HepG2 (cell line): ENCODE data around the gene TNFSF12. TPM values are rescaled to one million over a fixed set of nuclear protein-coding genes. Genes with fewer than 3 reads are reported as not detected.

ENCODE experiments used
- ARNT2 ChIP-seq: sonication (generic); formaldehyde crosslinking; IDR thresholded peaks from 2 replicates; pipeline ENCODE4 v1.8.0; 2022; ENCODE audit warnings: mild to moderate bottlenecking, low read depth, missing genetic modification reagents, moderate library complexity
- CREB3 ChIP-seq: sonication (generic); formaldehyde crosslinking; IDR thresholded peaks from 2 replicates; pipeline ENCODE4 v1.5.0; 2020; ENCODE audit warnings: missing genetic modification reagents
- HOXA9 ChIP-seq: sonication (generic); formaldehyde crosslinking; IDR thresholded peaks from 2 replicates; pipeline ENCODE4 v1.8.1; 2022; ENCODE audit warnings: missing genetic modification reagents, mild to moderate bottlenecking, moderate library complexity, borderline replicate concordance
- KDM5A ChIP-seq: fragments of 200-600 bp; sonication (generic); IDR thresholded peaks from 2 replicates; pipeline ENCODE4 v1.7.0; 2018; ENCODE audit warnings: antibody characterized with exemption, mild to moderate bottlenecking, low read length, borderline replicate concordance
- NCOA1 ChIP-seq: sonication (generic); formaldehyde crosslinking; IDR thresholded peaks from 2 replicates; pipeline ENCODE4 v1.9.0; 2021; ENCODE audit warnings: missing genetic modification reagents
- NCOA2 ChIP-seq: sonication (generic); formaldehyde crosslinking; IDR thresholded peaks from 2 replicates; pipeline ENCODE4 v1.8.0; 2022; ENCODE audit warnings: inconsistent platforms
- NFKB2 ChIP-seq: sonication (generic); formaldehyde crosslinking; IDR thresholded peaks from 2 replicates; pipeline ENCODE4 v1.4.0; 2020; ENCODE audit warnings: missing genetic modification reagents, borderline replicate concordance
- PAWR ChIP-seq: sonication (generic); formaldehyde crosslinking; IDR thresholded peaks from 2 replicates; pipeline ENCODE4 v1.4.0; 2020; ENCODE audit warnings: missing genetic modification reagents, mild to moderate bottlenecking, borderline replicate concordance
- RFX3 ChIP-seq: IDR thresholded peaks from 2 replicates; pipeline ENCODE4 v1.6.1; 2016; ENCODE audit warnings: missing biosample characterization, missing genetic modification reagents
- RFXANK ChIP-seq: IDR thresholded peaks from 2 replicates; pipeline ENCODE4 v1.6.1; 2016
- SMARCE1 ChIP-seq: fragments of 450-650 bp; IDR thresholded peaks from 2 replicates; pipeline ENCODE4 v1.6.1; 2017; ENCODE audit warnings: borderline replicate concordance
- SNRNP70 ChIP-seq: fragments of 200-400 bp; formaldehyde crosslinking; IDR thresholded peaks from 2 replicates; pipeline ENCODE4 v1.6.1; 2017; ENCODE audit warnings: mild to moderate bottlenecking, low read depth, low read length, moderate library complexity
- SP1 ChIP-seq, 2 experiments: fragments of 450-650 bp in 1 of 2; sonication (generic) in 1 of 2; formaldehyde crosslinking in 1 of 2; IDR thresholded peaks; 2 replicates each; pipeline versions ENCODE4 v1.4.0 to v1.6.1; 2016 to 2020; ENCODE audit warnings: missing genetic modification reagents in 1 of 2
- SP5 ChIP-seq: IDR thresholded peaks from 2 replicates; pipeline ENCODE4 v1.6.1; 2016; ENCODE audit warnings: low read depth, borderline replicate concordance
- ZBTB14 ChIP-seq: sonication (generic); formaldehyde crosslinking; IDR thresholded peaks from 2 replicates; pipeline ENCODE4 v1.4.0; 2020; ENCODE audit warnings: missing genetic modification reagents
- ZBTB20 ChIP-seq: sonication (generic); formaldehyde crosslinking; IDR thresholded peaks from 2 replicates; pipeline ENCODE4 v1.8.1; 2023; ENCODE audit warnings: missing genetic modification reagents, low read depth, mild to moderate bottlenecking, borderline replicate concordance
- ZEB1 ChIP-seq: IDR thresholded peaks from 2 replicates; pipeline ENCODE4 v1.6.1; 2012; ENCODE audit warnings: mild to moderate bottlenecking, low read depth, inconsistent platforms; ENCODE audit not compliant: insufficient replicate concordance
- ZMYM3 ChIP-seq: sonication (generic); formaldehyde crosslinking; IDR thresholded peaks from 2 replicates; pipeline ENCODE4 v1.5.1; 2020; ENCODE audit warnings: mild to moderate bottlenecking, missing genetic modification reagents
- ZNF329 ChIP-seq: sonication (generic); formaldehyde crosslinking; IDR thresholded peaks from 2 replicates; pipeline ENCODE4 v1.9.0; 2021; ENCODE audit warnings: low read depth, mild to moderate bottlenecking, missing genetic modification reagents
- ZNF44 ChIP-seq: sonication (generic); formaldehyde crosslinking; IDR thresholded peaks from 2 replicates; pipeline ENCODE4 v1.5.1; 2020; ENCODE audit warnings: mild to moderate bottlenecking, missing genetic modification reagents
- ZNF446 ChIP-seq: sonication (generic); formaldehyde crosslinking; IDR thresholded peaks from 2 replicates; pipeline ENCODE4 v1.5.0; 2020; ENCODE audit warnings: mild to moderate bottlenecking, missing genetic modification reagents
- ZNF564 ChIP-seq: sonication (generic); formaldehyde crosslinking; IDR thresholded peaks from 2 replicates; pipeline ENCODE4 v1.8.1; 2023; ENCODE audit warnings: mild to moderate bottlenecking, missing genetic modification reagents
- ZNF589 ChIP-seq: sonication (generic); formaldehyde crosslinking; conservative IDR thresholded peaks from 2 replicates; pipeline ENCODE4 v1.8.0; 2022; ENCODE audit warnings: mild to moderate bottlenecking, moderate library complexity, missing genetic modification reagents
- ZNF616 ChIP-seq: sonication (generic); formaldehyde crosslinking; IDR thresholded peaks from 2 replicates; pipeline ENCODE4 v1.5.0; 2020; ENCODE audit warnings: low read depth, mild to moderate bottlenecking, missing genetic modification reagents
- polyA plus RNA-seq, 8 experiments: library from polyadenylated mRNA; depleted of rRNA in 3 of 8; stranded (reverse) in 7 of 8; unstranded in 1 of 8; fragments of >200 nt; fragmentation: Illumina TruSeq in 4 of 8; extraction: Trizol in 4 of 8; gene quantifications; 2 replicates each; pipeline versions ENCODE4 v1.2.1 to v1.2.3, GENCODE V29; 2011 to 2016; ENCODE audit warnings: low read depth in 4 of 8, missing spikeins in 1 of 8, mixed read lengths in 1 of 8; ENCODE audit not compliant: insufficient read depth in 1 of 8
- total RNA-seq, 5 experiments: library from RNA; depleted of rRNA; stranded (reverse); fragments of >200 nt; fragmentation: Illumina TruSeq; extraction: Trizol; gene quantifications; 2 replicates each; pipeline ENCODE4 v1.2.3, GENCODE V29; 2016; ENCODE audit warnings: low read depth in 1 of 5
- TF ChIP-seq, protein P1 (sequence below): sonication (generic); formaldehyde crosslinking; IDR thresholded peaks from 2 replicates; pipeline ENCODE4 v1.4.0; 2020; ENCODE audit warnings: missing genetic modification reagents
- TF ChIP-seq, protein P2 (sequence below): sonication (generic); formaldehyde crosslinking; IDR thresholded peaks from 2 replicates; pipeline ENCODE4 v1.8.1; 2023; ENCODE audit warnings: missing genetic modification reagents, mild to moderate bottlenecking, borderline replicate concordance

Gene TNFSF12
- total and polyA plus RNA-seq, 2 of the 13 experiments (the other 11 are each of a cell fraction or from before 2014, with no cell fraction given) = 0.93 to 7.2 TPM

DNA sequence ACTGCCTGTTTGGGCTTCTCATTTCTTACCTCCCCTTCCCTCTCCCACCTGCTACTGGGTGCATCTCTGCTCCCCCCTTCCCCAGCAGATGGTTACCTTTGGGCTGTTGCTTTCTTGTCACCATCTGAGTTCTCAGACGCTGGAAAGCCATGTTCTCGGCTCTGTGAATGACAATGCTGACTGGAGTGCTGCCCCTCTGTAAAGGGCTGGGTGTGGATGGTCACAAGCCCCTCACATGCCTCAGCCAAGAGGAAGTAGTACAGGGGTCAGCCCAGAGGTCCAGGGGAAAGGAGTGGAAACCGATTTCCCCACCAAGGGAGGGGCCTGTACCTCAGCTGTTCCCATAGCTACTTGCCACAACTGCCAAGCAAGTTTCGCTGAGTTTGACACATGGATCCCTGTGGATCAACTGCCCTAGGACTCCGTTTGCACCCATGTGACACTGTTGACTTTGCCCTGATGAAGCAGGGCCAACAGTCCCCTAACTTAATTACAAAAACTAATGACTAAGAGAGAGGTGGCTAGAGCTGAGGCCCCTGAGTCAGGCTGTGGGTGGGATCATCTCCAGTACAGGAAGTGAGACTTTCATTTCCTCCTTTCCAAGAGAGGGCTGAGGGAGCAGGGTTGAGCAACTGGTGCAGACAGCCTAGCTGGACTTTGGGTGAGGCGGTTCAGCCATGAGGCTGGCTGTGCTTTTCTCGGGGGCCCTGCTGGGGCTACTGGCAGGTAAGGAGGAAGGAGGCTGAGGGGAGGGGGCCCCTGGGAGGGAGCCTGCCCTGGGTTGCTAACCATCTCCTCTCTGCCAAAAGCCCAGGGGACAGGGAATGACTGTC is 30.4 kb downstream of the TNFSF12 start, which contains the start of gene CD68 (continued):
- TF ChIP-seq, protein P1, sequence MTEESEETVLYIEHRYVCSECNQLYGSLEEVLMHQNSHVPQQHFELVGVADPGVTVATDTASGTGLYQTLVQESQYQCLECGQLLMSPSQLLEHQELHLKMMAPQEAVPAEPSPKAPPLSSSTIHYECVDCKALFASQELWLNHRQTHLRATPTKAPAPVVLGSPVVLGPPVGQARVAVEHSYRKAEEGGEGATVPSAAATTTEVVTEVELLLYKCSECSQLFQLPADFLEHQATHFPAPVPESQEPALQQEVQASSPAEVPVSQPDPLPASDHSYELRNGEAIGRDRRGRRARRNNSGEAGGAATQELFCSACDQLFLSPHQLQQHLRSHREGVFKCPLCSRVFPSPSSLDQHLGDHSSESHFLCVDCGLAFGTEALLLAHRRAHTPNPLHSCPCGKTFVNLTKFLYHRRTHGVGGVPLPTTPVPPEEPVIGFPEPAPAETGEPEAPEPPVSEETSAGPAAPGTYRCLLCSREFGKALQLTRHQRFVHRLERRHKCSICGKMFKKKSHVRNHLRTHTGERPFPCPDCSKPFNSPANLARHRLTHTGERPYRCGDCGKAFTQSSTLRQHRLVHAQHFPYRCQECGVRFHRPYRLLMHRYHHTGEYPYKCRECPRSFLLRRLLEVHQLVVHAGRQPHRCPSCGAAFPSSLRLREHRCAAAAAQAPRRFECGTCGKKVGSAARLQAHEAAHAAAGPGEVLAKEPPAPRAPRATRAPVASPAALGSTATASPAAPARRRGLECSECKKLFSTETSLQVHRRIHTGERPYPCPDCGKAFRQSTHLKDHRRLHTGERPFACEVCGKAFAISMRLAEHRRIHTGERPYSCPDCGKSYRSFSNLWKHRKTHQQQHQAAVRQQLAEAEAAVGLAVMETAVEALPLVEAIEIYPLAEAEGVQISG = peak; percentile 77
- TF ChIP-seq ZMYM3 (CRISPR knock-in tag) (peak; percentile 17; the same call in 1 of the 2 replicates), ZNF564 (CRISPR knock-in tag) (no peak), ZNF616 (CRISPR knock-in tag) (0 out of 2 replicates have a peak, but pooled peaks have one; percentile 25), SMARCE1 (no peak), KDM5A (no peak), SP1 (IDR thresholded peaks at IDR 0.05) (no peak), SP1 (CRISPR knock-in tag; IDR thresholded peaks at IDR 0.05) (no peak; the same call in 1 of the 2 replicates), PAWR (CRISPR knock-in tag) (no peak), RFXANK (0 out of 2 replicates have a peak, but pooled peaks have one; percentile 66), ZNF589 (peak; percentile 86; the same call in 1 of the 2 replicates), ZNF44 (CRISPR knock-in tag) (peak; percentile 64), CREB3 (CRISPR knock-in tag) (no peak), HOXA9 (CRISPR knock-in tag) (0 out of 2 replicates have a peak, but pooled peaks have one; percentile 39), NFKB2 (CRISPR knock-in tag) (no peak), ARNT2 (CRISPR knock-in tag) (no peak), ZNF446 (CRISPR knock-in tag) (no peak), ZNF329 (CRISPR knock-in tag) (no peak), ZBTB14 (CRISPR knock-in tag) (no peak), SP5 (CRISPR knock-in tag) (peak; percentile 41; the same call in 1 of the 2 replicates), NCOA2 (CRISPR knock-in tag) (peak; percentile 65), SNRNP70 (no peak), RFX3 (CRISPR knock-in tag) (peak; percentile 78), ZBTB20 (CRISPR knock-in tag) (peak; percentile 62), NCOA1 (CRISPR knock-in tag) (no peak), ZEB1 (peak; percentile 17)
- TF ChIP-seq, protein P2, sequence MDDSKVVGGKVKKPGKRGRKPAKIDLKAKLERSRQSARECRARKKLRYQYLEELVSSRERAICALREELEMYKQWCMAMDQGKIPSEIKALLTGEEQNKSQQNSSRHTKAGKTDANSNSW (CRISPR knock-in tag) = no peak
